ACC112 (cell line): ENCODE measurements around the gene CNOT6.

Source experiments
- H2AFZ ChIP-seq: fragments of 200-600 bp; sonication (generic); one replicate; pipeline ENCODE4 v1.6.0; 2017; ENCODE audit warnings: antibody characterized with exemption, low read length; ENCODE audit not compliant: unreplicated experiment
- H3K27ac ChIP-seq: fragments of 200-600 bp; sonication (generic); 2 replicates; pipeline ENCODE4 v1.5.1; 2014; ENCODE audit warnings: low read depth, mild to moderate bottlenecking, antibody characterized with exemption, low read length, moderate library complexity
- H3K27me3 ChIP-seq: fragments of 200-600 bp; sonication (generic); 2 replicates; pipeline ENCODE4 v1.6.1; 2014; ENCODE audit warnings: mild to moderate bottlenecking, antibody characterized with exemption, low read length, moderate library complexity, mixed read lengths; ENCODE audit not compliant: insufficient read depth
- H3K36me3 ChIP-seq: fragments of 200-600 bp; sonication (generic); 2 replicates; pipeline ENCODE4 v1.6.1; 2016; ENCODE audit warnings: mild to moderate bottlenecking, antibody characterized with exemption, low read length, moderate library complexity, mixed read lengths; ENCODE audit not compliant: insufficient read depth
- H3K4me1 ChIP-seq: fragments of 200-600 bp; sonication (generic); one replicate; pipeline ENCODE4 v1.6.1; 2016; ENCODE audit warnings: low read length, mixed read lengths; ENCODE audit not compliant: insufficient read depth, unreplicated experiment, control insufficient read depth
- H3K4me3 ChIP-seq: fragments of 200-600 bp; sonication (generic); 2 replicates; pipeline ENCODE4 v1.5.1; 2014; ENCODE audit warnings: mild to moderate bottlenecking, low read depth, low read length
- H3K79me2 ChIP-seq: fragments of 200-600 bp; sonication (generic); one replicate; pipeline ENCODE4 v1.6.0; 2016; ENCODE audit warnings: low read length; ENCODE audit not compliant: control insufficient read depth, unreplicated experiment, insufficient read depth

The CNOT6 gene

GRCh38 chr5:180599981-180600553, 105.9 kb downstream of the CNOT6 start:
- Histone ChIP-seq H3K27me3 (no peaks in the 10 kb centered on the region), H3K4me3 (no peak overlapping the region), H2AFZ (no peak overlapping the region), H3K79me2 (no peaks in the 10 kb centered on the region), H3K27ac (no peak overlapping the region), H3K36me3 (no peaks in the 10 kb centered on the region), H3K4me1 (no peaks in the 10 kb centered on the region)

DNA sequence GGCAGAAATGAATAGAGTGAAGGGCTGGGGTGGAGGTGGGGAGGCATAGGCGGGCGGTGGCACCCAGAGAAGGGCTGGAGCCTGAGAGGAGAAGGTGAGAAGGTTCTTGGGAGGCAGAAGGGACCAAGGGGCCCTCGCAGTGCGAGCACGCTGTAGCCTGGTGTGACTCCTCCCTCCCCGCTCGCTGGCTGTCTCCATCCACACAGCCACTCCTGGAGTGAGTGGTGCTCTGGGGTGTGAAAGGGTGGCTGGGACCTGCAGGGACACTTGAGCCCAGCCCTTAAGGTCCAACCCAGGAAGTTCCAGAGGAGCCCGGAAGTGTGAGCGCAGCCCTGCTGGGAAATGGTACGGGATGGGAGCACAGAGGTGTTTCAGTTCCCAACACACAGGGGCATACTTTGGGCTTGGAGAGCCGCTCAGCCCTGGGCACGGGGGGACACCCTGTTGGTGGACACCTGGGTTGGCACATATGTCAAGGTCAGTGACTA, 106.4 kb downstream of the CNOT6 start:
- H3K27me3 ChIP-seq, result no peaks in the 10 kb centered on the region
- H3K4me3 ChIP-seq, result no peak overlapping the region
- H3K27ac ChIP-seq, result no peak overlapping the region
- H3K36me3 ChIP-seq, result no peaks in the 10 kb centered on the region
- H2AFZ ChIP-seq, result no peak overlapping the region
- no peaks in the 10 kb centered on the region for H3K79me2 ChIP-seq
- no peaks in the 10 kb centered on the region for H3K4me1 ChIP-seq

DNA sequence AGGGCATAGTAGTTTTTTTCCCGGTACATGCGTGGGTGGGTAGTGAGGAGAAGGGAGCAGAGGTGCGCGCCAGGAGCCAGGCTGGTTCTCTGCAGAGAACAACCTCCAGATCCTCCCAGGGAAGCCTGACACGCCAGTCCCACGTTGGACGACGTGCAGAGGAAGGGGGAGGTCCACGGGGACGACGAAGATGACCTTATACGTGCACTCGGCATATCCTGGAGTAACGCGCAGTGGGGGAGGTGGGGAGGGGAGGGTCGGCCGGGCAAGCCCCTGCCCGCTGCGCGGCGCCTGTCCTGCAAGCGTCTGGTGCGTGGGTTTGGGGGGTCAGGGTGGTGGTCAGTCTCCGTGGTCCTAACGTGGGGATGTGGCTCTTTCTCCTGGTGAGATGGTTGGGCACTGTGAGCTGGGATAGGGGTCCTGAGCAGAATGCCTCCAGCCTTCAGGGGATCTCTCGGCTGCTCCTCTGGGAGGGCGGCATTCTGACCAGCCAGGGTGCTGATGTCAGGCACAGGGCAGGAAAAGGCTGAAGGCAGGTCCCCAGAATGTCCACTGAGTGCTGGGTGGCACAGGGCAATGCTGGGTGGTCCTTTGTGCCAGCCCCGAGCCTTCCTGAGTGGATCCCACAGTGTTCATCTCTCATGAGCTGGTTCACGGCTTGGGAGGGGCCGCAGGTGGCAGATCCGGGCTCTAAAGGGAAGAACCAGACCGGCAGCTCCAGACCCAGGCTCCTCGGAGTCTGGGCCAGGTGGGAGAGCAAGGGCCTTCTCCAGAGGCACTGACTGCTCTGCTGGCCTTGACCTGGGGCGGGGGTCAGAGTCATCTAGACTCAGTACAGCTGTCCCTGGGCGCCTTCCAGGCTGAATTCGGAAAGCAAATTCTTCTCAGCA, 107.7 kb downstream of the CNOT6 start:
- Histone ChIP-seq H2AFZ (no peak overlapping the region), H3K27ac (no peak overlapping the region), H3K4me1 (no peaks in the 10 kb centered on the region), H3K79me2 (no peaks in the 10 kb centered on the region), H3K27me3 (no peaks in the 10 kb centered on the region), H3K36me3 (no peaks in the 10 kb centered on the region), H3K4me3 (no peak overlapping the region)

DNA sequence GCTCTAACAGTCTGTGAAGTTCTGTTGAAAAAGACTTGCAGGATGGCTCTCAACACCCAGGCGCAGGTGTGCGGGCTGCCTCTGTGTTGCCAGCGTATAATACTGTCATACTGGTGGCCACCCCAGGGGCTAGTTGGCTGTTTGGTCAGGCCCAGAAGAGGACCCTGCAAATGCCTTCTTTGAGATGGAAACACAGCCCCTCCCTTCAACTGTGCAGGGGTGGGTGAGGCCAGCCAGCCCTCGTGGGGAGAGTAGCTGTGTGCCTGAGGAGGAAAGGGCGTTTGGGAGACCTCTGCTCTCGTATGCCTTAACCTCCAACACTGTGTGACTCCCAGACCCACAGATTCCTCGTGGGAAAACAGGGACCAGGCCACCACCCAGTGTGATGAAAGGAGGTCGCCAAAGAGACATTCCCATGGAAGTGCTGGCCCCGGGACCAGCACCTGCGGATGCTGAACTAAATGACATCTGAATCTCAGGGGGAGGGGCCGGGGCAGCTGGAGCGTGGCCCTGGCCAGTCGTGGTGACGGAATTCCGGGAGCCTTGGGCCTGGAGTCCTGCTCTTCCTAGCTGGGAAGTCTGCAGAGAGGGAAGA, 108.4 kb downstream of the CNOT6 start:
- no peaks in the 10 kb centered on the region for H3K36me3 ChIP-seq
- no peaks in the 10 kb centered on the region for H3K79me2 ChIP-seq
- no peaks in the 10 kb centered on the region for H3K4me1 ChIP-seq
- no peak overlapping the region for H3K27ac ChIP-seq
- H3K27me3 ChIP-seq, result no peaks in the 10 kb centered on the region
- no peak overlapping the region for H2AFZ ChIP-seq
- no peak overlapping the region for H3K4me3 ChIP-seq

- H3K27me3 ChIP-seq, result no peaks in the 10 kb centered on the region
- no peak overlapping the region for H3K4me3 ChIP-seq
Measured at GRCh38 chr5:180603076-180603594, 109.0 kb downstream of the CNOT6 start.

DNA sequence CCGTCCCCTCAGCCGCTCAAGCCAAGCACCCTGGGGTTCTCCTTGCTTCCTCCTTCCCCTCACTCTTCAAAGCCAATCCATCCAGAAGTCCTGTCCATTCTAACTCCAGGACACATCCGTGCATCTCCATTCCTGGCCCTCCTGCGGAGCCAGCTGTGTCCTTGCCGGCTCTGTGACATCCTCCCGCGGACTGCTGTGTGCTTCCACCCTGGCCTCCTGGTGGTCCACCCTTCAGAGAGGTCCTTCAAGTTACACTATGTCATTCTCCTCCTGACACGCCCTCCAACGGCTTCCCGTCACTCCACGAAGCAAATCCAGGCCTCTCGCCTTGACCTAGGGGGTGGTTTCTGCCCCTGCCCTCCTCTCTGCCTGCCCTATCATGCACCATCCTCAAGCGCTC, 110.1 kb downstream of the CNOT6 start:
- no peak overlapping the region for H2AFZ ChIP-seq

More at GRCh38 chr5:180603076-180603594, 109.0 kb downstream of the CNOT6 start:
- H3K36me3 ChIP-seq, result no peaks in the 10 kb centered on the region
- H2AFZ ChIP-seq, result no peak overlapping the region
- no peaks in the 10 kb centered on the region for H3K4me1 ChIP-seq
- H3K27ac ChIP-seq, result no peak overlapping the region
- no peaks in the 10 kb centered on the region for H3K79me2 ChIP-seq

GRCh38 chr5:180605554-180606214, 111.5 kb downstream of the CNOT6 start:
- H3K27me3 ChIP-seq, result no peaks in the 10 kb centered on the region
- no peak overlapping the region for H3K4me3 ChIP-seq
- H3K79me2 ChIP-seq, result no peaks in the 10 kb centered on the region
- no peak overlapping the region for H3K27ac ChIP-seq
- no peaks in the 10 kb centered on the region for H3K36me3 ChIP-seq
- no peak overlapping the region for H2AFZ ChIP-seq
- no peaks in the 10 kb centered on the region for H3K4me1 ChIP-seq

More for the DNA sequence above, 110.1 kb downstream of the CNOT6 start:
- no peaks in the 10 kb centered on the region for H3K36me3 ChIP-seq
- H3K4me1 ChIP-seq, result no peaks in the 10 kb centered on the region
- no peak overlapping the region for H3K4me3 ChIP-seq
- H3K79me2 ChIP-seq, result no peaks in the 10 kb centered on the region
- H3K27me3 ChIP-seq, result no peaks in the 10 kb centered on the region
- no peak overlapping the region for H3K27ac ChIP-seq

DNA sequence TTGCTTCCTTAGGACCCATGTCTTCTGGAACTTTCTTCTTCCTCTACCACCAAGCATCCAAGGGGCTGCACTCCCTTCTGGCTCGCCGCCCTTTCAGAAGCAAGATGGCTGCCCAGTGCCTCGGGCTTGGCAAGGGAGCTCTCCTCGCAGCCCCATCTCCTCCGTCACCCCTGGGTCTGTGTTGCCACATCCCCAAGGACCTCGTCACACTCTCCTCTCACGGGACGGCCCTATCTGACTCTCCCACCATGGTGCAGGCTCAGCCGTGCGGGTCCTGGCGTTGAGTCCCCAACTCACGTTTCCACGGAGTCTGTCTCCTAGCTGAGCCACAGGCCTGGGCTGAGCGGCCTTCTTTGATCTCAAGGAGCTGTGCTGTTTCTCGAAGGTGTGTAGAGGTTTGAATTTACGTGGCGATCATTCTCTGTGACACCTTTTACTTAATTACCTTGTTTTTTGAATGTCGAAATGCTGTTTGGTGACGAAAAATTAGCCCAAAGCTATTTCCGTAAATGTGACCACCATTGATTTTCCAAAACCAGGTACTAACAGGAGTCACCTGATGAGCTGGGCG, 112.1 kb downstream of the CNOT6 start:
- H3K27me3 ChIP-seq, result no peaks in the 10 kb centered on the region
- no peaks in the 10 kb centered on the region for H3K4me1 ChIP-seq
- no peak overlapping the region for H3K4me3 ChIP-seq
- no peaks in the 10 kb centered on the region for H3K79me2 ChIP-seq
- H3K27ac ChIP-seq, result no peak overlapping the region
- no peak overlapping the region for H2AFZ ChIP-seq
- no peaks in the 10 kb centered on the region for H3K36me3 ChIP-seq

DNA sequence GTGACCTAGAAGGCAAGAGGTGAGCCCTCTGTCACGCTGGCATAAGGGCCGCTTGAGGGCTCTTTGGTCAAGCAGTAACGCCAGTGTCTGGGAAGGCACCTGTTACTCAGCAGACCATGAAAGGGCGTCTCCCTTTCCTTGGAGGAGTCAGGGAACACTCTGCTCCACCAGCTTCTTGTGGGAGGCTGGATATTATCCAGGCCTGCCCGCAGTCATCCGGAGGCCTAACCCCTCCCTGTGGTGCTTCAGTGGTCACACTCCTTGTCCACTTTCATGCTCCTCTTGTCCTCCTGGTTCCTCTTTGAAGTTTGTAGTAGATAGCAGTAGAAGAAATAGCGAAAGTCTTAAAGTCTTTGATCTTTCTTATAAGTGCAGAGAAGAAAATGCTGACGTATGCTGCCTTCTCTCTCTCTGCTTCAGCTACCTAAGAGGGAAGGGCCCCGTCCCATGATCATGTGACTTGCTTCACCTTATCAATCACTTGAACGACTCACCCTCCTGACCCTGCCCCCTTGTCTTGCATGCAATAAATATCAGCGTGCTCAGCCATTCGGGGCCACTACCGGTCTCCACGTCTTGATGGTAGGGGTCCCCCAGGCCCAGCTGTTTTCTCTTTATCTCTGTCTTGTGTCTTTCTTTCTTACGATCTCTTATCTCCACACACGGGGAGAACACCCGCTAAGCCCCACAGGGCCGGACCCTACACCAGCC, 113.8 kb downstream of the CNOT6 start:
- no peak overlapping the region for H3K4me3 ChIP-seq
- no peaks in the 10 kb centered on the region for H3K4me1 ChIP-seq
- no peaks in the 10 kb centered on the region for H3K27me3 ChIP-seq
- H3K27ac ChIP-seq, result no peak overlapping the region
- H2AFZ ChIP-seq, result no peak overlapping the region
- H3K79me2 ChIP-seq, result no peaks in the 10 kb centered on the region
- H3K36me3 ChIP-seq, result no peaks in the 10 kb centered on the region
